ENCODE data around the gene CCDC138. TPM values are rescaled to one million over a fixed set of nuclear protein-coding genes. Genes with fewer than 3 reads are reported as not detected.
A peak's percentile ranks its signal among the peaks of the same experiment; 100 is the strongest.
"Not testable (repeated sequence)": the region's sequence is repeated elsewhere in the genome, so short reads cannot be mapped to it uniquely, and the experiment has no call there.

CCDC138 gene
- total RNA-seq, result 10 to 100 TPM; 14.3 to 15.3 TPM

GRCh38 chr2:108786354-108787215 lies at the start of gene CCDC138:
CCDC138 (plus strand) TSS chr2:108786771; CDS start chr2:108786823, 52 bp downstream.
- DNase-seq, result peak; percentile 96
- H3K4me3 Mint-ChIP-seq, result peak within 1 kb of the TSS; percentile 76
- ChIA-PET CTCF (no interaction called here), POLR2A (no interaction called here)
- H3K36me3 Mint-ChIP-seq (ENCODE audit: low read depth), result peaks cover 29% of the 10 kb centered on the region
- intact Hi-C loops (cut with DNase I, micrococcal nuclease), result loop anchor here (1.0 to 5.0 kb wide), 7 partner anchors 67 to 338 kb away; partner anchors contain the start of genes EDAR (in 1 of the 2), GCC2 (in 1 of the 2), LIMS1 (in 1 of the 2) and RANBP2 (in 1 of the 2)
- no peaks in the 10 kb centered on the region for H3K9me3 Mint-ChIP-seq (ENCODE audit: low read depth)
- H3K27ac Mint-ChIP-seq, result peak within 1 kb of the TSS; percentile 95
- peak; percentile 98 for ATAC-seq
- H3K27me3 Mint-ChIP-seq, result no peaks in the 10 kb centered on the region
- peaks cover 14% of the 10 kb centered on the region for H3K4me1 Mint-ChIP-seq

DNA sequence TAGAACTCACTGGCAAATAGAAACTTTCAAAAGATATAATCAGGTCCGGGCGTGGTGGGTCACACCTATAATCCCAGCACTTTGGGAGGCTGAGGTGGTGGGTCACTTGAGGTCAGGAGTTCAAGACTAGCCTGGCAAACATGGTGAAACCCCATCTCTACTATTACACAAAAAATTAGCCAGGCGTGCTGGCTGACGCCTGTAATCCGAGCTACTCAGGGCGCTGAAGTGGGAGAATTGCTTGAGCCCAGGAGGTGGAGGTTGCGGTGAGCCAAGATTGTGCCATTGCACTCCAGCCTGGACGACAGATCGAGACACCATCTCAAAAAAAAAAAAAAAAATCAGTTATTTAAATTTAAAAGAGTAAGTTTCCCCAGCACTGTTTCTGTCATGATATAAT lies 28.6 kb upstream of the CCDC138 start:
- intact Hi-C loops (cut with DNase I, micrococcal nuclease); H3K27ac Mint-ChIP-seq; CTCF ChIA-PET; POLR2A ChIA-PET; H3K4me3 Mint-ChIP-seq; ATAC-seq; H3K27me3 Mint-ChIP-seq; H3K4me1 Mint-ChIP-seq; DNase-seq; H3K9me3 Mint-ChIP-seq (ENCODE audit: low read depth): not testable (repeated sequence)
- H3K36me3 Mint-ChIP-seq (ENCODE audit: low read depth), result peaks cover 31% of the 10 kb centered on the region

DNA sequence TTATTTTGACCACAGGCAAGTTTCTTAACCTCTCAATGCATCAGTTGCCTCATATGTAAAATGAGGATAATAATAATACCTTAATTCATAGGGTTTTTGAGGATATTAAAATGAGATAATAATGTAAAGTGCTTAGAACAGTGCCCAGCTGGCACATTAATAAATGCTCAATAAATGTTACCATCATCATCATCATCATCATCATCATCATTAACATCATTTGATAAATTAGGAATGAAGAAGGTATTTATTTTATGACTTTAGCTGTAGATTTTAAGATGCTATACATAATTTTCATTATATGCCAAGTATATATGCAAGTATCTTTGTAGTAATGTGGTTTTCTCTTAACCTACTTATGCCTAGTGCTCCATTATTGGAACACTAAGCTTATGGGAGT lies 24.0 kb upstream of the CCDC138 start:
- CTCF ChIA-PET; intact Hi-C loops (cut with DNase I, micrococcal nuclease); H3K27me3 Mint-ChIP-seq; H3K4me3 Mint-ChIP-seq; DNase-seq; POLR2A ChIA-PET; H3K27ac Mint-ChIP-seq; H3K9me3 Mint-ChIP-seq (ENCODE audit: low read depth); ATAC-seq: not testable (repeated sequence)
- Mint-ChIP-seq H3K4me1 (peaks cover 11% of the 10 kb centered on the region), H3K36me3 (ENCODE audit: low read depth) (peaks cover 47% of the 10 kb centered on the region)

- CTCF ChIA-PET; H3K4me3 Mint-ChIP-seq; POLR2A ChIA-PET; H3K9me3 Mint-ChIP-seq (ENCODE audit: low read depth); DNase-seq; ATAC-seq; H3K27me3 Mint-ChIP-seq; intact Hi-C loops (cut with DNase I, micrococcal nuclease): not testable (repeated sequence)
- Mint-ChIP-seq H3K27ac (peak overlapping the region; percentile 13), H3K36me3 (ENCODE audit: low read depth) (peaks cover 49% of the 10 kb centered on the region), H3K4me1 (peaks cover 15% of the 10 kb centered on the region)
Observed at GRCh38 chr2:108766671-108767070, 19.9 kb upstream of the CCDC138 start.

GRCh38 chr2:108767859-108768258 lies 18.7 kb upstream of the CCDC138 start:
- CTCF ChIA-PET; H3K9me3 Mint-ChIP-seq (ENCODE audit: low read depth); H3K27me3 Mint-ChIP-seq; DNase-seq; POLR2A ChIA-PET; intact Hi-C loops (cut with DNase I, micrococcal nuclease); H3K27ac Mint-ChIP-seq; ATAC-seq; H3K4me3 Mint-ChIP-seq: not testable (repeated sequence)
- peaks cover 15% of the 10 kb centered on the region for H3K4me1 Mint-ChIP-seq
- peaks cover 57% of the 10 kb centered on the region for H3K36me3 Mint-ChIP-seq (ENCODE audit: low read depth)

GRCh38 chr2:108776475-108776874 lies 10.1 kb upstream of the CCDC138 start:
- ATAC-seq (no peak), DNase-seq (no peak)
- Mint-ChIP-seq H3K27ac (peak overlapping the region; percentile 67), H3K27me3 (no peaks in the 10 kb centered on the region), H3K4me3 (no peak overlapping the region), H3K4me1 (no peaks in the 10 kb centered on the region), H3K9me3 (ENCODE audit: low read depth) (no peaks in the 10 kb centered on the region), H3K36me3 (ENCODE audit: low read depth) (peaks cover 42% of the 10 kb centered on the region)
- ChIA-PET CTCF (interaction anchor here (1.3 to 1.7 kb wide), 2 partner anchors 8 to 12 kb away, joined by 4 read pairs; no protein-coding TSS in a partner anchor), POLR2A (no interaction called here)
- intact Hi-C loops (cut with DNase I, micrococcal nuclease), result no loop called here

DNA sequence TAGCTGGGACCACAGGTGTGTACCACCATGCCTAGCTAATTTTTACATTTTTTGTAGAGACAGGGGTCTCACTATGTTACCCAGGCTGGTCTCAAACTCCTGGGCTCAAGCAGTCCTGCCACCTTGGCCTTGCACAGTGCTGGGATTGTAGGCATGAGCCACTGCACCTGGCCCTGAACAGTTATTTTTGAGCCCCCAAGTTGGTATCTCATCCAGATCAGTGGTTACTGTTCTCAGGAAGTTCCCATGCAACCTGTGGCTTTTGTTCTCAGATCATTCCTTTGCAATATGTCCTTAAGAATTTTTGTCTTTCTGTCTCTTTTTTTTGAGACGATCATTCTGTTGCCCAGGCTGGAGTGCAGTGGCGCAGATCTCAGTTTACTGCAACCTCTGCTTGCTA lies 7.7 kb upstream of the CCDC138 start:
- H3K27me3 Mint-ChIP-seq, result no peaks in the 10 kb centered on the region
- ChIA-PET POLR2A (no interaction called here), CTCF (no interaction called here)
- intact Hi-C loops (cut with DNase I, micrococcal nuclease), result no loop called here
- H3K4me3 Mint-ChIP-seq, result no peak overlapping the region
- no peak for DNase-seq
- no peaks in the 10 kb centered on the region for H3K9me3 Mint-ChIP-seq (ENCODE audit: low read depth)
- peaks cover 44% of the 10 kb centered on the region for H3K36me3 Mint-ChIP-seq (ENCODE audit: low read depth)
- H3K27ac Mint-ChIP-seq, result no peak overlapping the region
- no peak for ATAC-seq
- no peaks in the 10 kb centered on the region for H3K4me1 Mint-ChIP-seq

DNA sequence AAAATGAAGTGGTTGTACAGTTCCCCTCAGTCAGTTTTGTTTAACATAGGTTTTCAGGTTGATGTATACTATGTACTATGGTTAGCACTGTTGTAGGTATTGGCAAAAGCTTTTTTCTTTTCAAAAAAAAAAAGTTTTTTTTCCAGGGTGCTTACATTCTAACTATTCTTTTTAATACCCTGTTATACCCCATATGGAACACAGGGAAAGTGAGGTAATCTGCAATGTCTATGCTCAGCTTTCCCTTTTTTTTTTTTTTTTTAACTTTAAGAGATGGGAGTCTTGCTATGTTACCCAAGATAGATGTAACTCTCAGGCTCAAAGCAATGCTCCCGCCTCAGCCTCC lies 590 bp upstream of the CCDC138 start:
- DNase-seq (no peak), ATAC-seq (peak; percentile 2)
- Mint-ChIP-seq H3K9me3 (ENCODE audit: low read depth) (no peaks in the 10 kb centered on the region), H3K27ac (peak overlapping the region; percentile 95), H3K27me3 (no peaks in the 10 kb centered on the region), H3K4me3 (peak overlapping the region; percentile 76), H3K36me3 (ENCODE audit: low read depth) (peaks cover 28% of the 10 kb centered on the region), H3K4me1 (peaks cover 14% of the 10 kb centered on the region)
- POLR2A ChIA-PET, result no interaction called here
- intact Hi-C loops (cut with DNase I, micrococcal nuclease), result loop anchor here (1.0 to 5.0 kb wide), 7 partner anchors 67 to 337 kb away; partner anchors contain the start of genes EDAR (in 1 of the 2), GCC2 (in 1 of the 2), LIMS1 (in 1 of the 2) and RANBP2 (in 1 of the 2)
- CTCF ChIA-PET, result no interaction called here

- ChIA-PET CTCF (no interaction called here), POLR2A (no interaction called here)
- Mint-ChIP-seq H3K27me3 (no peaks in the 10 kb centered on the region), H3K36me3 (ENCODE audit: low read depth) (peaks cover 29% of the 10 kb centered on the region), H3K9me3 (ENCODE audit: low read depth) (no peaks in the 10 kb centered on the region), H3K4me3 (peak overlapping the region; percentile 76), H3K4me1 (peaks cover 14% of the 10 kb centered on the region), H3K27ac (peak overlapping the region; percentile 67)
- ATAC-seq (no peak), DNase-seq (no peak)
- intact Hi-C loops (cut with DNase I, micrococcal nuclease), result loop anchor here (2.0 to 5.0 kb wide), 5 partner anchors 170 to 338 kb away; partner anchors contain the start of genes EDAR (in 1 of the 2) and GCC2 (in 1 of the 2)
Observed at GRCh38 chr2:108787216-108787541, 608 bp downstream of the CCDC138 start.

- CTCF ChIA-PET, result interaction anchor here (0.7 kb wide), 1 partner anchor 200 kb away, joined by 3 read pairs; no protein-coding TSS in a partner anchor
- intact Hi-C loops (cut with DNase I, micrococcal nuclease), result no loop called here
- no peak for ATAC-seq
- Mint-ChIP-seq H3K27ac (no peak overlapping the region), H3K4me1 (peaks cover 3% of the 10 kb centered on the region), H3K27me3 (no peaks in the 10 kb centered on the region), H3K9me3 (ENCODE audit: low read depth) (no peaks in the 10 kb centered on the region), H3K4me3 (no peak overlapping the region), H3K36me3 (ENCODE audit: low read depth) (peaks cover 37% of the 10 kb centered on the region)
- no peak for DNase-seq
- POLR2A ChIA-PET, result no interaction called here
Observed at GRCh38 chr2:108803045-108803736, 16.6 kb downstream of the CCDC138 start.

DNA sequence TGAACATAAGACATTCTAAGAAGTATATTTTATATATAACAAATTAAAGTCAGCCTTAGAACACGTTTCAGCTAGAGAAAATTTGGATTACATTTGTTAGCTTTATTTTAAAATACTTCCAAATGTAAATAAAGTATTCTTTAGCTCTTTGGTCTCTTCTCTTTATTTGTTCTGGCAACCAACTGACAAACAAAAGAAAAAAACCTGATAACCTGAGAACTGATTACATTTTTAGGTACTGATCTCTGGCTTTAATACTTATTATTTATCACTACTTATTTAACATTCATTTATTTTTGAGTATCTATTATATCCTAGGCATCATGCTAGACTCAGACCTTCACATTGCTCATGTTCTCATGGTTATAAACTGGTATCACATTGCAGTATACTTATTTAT lies 18.5 kb downstream of the CCDC138 start:
- POLR2A ChIA-PET, result no interaction called here
- Mint-ChIP-seq H3K4me1 (no peaks in the 10 kb centered on the region), H3K36me3 (ENCODE audit: low read depth) (peaks cover 44% of the 10 kb centered on the region), H3K9me3 (ENCODE audit: low read depth) (peaks cover 11% of the 10 kb centered on the region), H3K27ac (no peak overlapping the region), H3K27me3 (no peaks in the 10 kb centered on the region), H3K4me3 (no peak overlapping the region)
- CTCF ChIA-PET, result no interaction called here
- DNase-seq (no peak), ATAC-seq (no peak)
- intact Hi-C loops (cut with DNase I, micrococcal nuclease), result no loop called here

DNA sequence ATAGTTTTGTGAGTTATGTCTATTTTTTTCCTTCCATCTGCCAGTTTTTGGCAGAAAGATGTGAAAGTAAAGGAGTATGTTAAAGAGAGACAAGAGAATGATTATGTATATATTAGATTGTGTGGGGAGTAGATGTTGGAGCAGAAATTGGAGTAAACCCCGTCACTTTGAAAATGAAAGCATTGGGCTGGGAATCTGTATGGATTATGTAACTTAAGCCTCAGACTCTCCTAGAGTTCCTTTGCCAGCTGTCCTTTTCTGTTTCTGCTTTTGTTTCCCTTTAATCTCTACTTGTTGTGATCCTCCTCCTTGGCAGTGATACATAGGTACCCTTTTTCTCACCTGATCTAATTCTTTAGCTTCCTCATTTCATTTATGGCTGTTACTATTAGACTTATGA lies 19.2 kb downstream of the CCDC138 start:
- ChIA-PET POLR2A (no interaction called here), CTCF (interaction anchor here (0.6 to 1.0 kb wide), 2 partner anchors 10 to 17 kb away, joined by 3 to 5 read pairs; no protein-coding TSS in a partner anchor)
- ATAC-seq (no peak), DNase-seq (no peak)
- intact Hi-C loops (cut with DNase I, micrococcal nuclease), result no loop called here
- peaks cover 14% of the 10 kb centered on the region for H3K9me3 Mint-ChIP-seq (ENCODE audit: low read depth)
- H3K27me3 Mint-ChIP-seq, result no peaks in the 10 kb centered on the region
- no peaks in the 10 kb centered on the region for H3K4me1 Mint-ChIP-seq
- H3K4me3 Mint-ChIP-seq, result no peak overlapping the region
- H3K36me3 Mint-ChIP-seq (ENCODE audit: low read depth), result peaks cover 48% of the 10 kb centered on the region
- no peak overlapping the region for H3K27ac Mint-ChIP-seq

All from activated CD4-positive, alpha-beta T cell treated with anti-CD3 and anti-CD28 coated beads for 36 hours (primary cell).